T-helper 2 cell treated with Interferon-gamma antibody and Interleukin-4, amounts not matched to agents 100 ng/mL and 5 ng/mL, for 36 hours (primary cell): Measurements from ENCODE around the gene WLS. TPM values are rescaled to one million over a fixed set of nuclear protein-coding genes. Genes with fewer than 3 reads are reported as not detected.
"Not testable (repeated sequence)": the region's sequence is repeated elsewhere in the genome, so short reads cannot be mapped to it uniquely, and the experiment has no call there.

Experiments
- intact Hi-C: fragments of 100-400 bp; cut with micrococcal nuclease; formaldehyde crosslinking; loops from one replicate; pipeline ENCODE4 v1.15.1; 2023
- total RNA-seq: library from RNA; stranded (reverse); gene quantifications from 2 replicates; pipeline ENCODE4 v1.2.3, GENCODE V29; 2022

The WLS gene
- total RNA-seq, 1 donor from 2014 or later = not detected

DNA sequence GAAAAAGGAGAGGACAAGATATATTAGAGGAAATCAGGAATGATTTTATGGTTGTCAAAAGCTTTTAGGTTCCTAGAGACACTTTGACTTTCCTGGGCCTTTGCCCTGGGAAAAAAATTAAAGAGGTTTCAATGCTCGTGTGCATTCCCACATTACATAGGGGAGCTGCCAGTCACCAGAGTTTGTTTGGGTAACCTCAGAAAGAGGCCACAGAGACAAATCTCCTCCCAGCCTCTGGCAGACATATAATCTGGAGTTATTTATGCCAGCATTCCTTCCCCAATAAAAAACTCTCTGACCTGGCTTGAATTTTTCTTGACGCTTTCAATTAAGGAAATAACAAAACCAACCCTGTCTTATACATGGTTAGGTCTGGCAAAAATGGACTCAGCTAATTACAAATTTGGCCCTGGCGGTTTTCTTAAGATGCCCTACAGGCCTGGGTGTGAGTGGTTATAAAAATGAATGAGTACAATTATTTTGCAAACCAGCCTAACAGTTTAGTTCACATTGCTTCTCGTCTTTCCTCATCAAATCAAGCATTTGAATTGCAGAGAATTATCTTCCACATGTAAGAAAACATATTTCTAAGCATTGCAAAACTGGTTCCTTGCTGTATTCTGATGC lies 63.7 kb downstream of the WLS start:
- intact Hi-C loops = no loop called here

GRCh38 chr1:68167211-68167610 lies 65.1 kb downstream of the WLS start:
- intact Hi-C loops = no loop called here

DNA sequence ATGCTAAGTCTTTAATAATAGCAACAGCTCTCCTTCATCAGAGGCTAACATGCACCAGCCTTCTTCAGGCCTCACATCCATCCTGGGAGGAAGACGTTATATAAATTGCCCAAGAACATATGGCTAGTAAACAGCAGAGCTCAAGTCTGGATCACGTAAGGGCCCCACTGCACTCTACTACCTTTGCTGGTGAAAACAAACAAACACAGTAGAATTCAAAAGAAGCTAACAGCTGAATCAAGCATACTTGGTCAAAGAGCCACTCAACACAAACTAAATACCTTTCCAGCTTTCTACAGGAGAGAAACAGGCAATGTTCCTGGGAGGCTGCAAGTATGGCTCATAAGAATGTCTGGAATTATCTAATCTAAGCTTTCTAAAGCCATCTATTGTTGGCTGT lies 66.0 kb downstream of the WLS start:
- intact Hi-C loops = no loop called here

DNA sequence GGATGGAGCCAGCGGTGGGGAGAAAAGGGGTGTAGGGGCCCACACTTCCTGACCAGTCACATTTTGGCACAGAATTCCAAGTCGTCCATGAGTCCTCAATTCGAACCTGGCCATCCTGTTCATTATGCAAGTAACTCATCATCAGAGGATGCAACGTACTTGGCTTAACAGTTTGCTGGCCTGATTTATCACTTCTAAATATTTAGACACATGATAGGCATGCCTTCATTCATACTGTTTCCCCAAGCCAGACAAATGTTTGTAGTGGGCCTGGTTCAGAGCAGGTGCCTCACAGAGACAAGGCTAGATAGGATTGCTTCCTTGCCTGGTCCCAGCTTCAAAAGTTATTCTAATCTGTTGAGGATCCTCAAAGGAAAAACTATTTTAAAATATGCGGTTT lies 66.7 kb downstream of the WLS start:
- intact Hi-C loops = no loop called here

- intact Hi-C loops = no loop called here
Observed at GRCh38 chr1:68164918-68165317, 67.4 kb downstream of the WLS start.

DNA sequence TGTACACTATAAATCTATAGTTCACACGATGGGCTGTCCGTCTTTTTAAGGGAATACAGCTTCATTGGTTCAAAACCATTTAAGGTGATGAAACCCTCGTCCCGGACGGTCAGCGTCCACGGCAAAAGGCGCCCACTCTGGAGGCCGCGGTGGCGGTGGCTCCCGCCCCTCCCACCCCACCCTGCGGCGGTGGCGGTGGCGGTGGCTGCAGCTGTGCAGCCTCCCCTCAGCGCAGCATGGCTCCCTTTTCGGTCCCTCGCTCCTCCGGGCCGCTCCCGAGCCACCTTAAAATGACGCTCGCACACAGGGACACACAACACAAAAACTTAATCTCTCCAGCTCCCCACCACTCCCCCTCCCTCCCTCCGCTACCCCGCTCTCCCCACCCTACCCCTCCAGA lies 69.1 kb downstream of the WLS start:
- intact Hi-C loops = no loop called here

DNA sequence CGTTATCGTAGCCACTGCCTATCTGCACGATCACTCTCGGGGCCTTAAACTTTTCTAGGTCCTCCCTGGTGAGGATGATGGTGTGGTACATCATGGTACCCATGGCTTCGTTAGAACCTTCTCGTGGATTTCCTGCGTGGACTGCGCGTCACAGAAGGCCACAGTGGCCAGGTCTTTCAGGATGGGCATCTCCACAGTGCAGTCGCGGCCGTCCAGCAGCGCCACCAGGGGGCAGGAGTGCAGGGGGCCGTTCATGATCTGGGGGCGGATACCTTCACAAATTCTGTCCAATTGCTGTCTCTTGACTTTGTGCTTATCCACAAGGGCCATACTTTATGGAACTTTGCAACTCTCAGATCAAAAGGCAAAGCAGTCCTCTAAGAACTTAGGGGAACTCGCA lies 69.6 kb downstream of the WLS start:
- intact Hi-C loops = no loop called here

- intact Hi-C loops = not testable (repeated sequence)
Observed at GRCh38 chr1:68161672-68162071, 70.7 kb downstream of the WLS start.

DNA sequence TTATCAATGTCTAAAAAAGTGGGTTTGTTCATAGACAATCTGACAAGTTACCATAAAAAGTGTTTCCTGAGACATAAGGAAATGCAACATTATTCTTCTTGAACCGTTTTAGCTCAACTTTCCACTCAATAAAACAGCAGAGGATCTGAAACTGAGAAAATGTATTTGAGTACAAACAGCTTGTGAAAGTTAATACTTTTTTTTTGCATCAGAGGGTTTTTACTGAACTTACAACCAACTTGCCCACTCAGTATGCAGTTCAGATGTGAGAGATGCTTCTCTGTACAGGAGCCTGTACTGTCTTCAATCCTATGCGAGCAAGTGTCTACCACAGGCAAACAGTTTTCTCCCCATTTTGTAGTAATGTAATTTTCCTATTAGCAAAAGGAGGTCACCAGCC lies 71.4 kb downstream of the WLS start:
- intact Hi-C loops = not testable (repeated sequence)

DNA sequence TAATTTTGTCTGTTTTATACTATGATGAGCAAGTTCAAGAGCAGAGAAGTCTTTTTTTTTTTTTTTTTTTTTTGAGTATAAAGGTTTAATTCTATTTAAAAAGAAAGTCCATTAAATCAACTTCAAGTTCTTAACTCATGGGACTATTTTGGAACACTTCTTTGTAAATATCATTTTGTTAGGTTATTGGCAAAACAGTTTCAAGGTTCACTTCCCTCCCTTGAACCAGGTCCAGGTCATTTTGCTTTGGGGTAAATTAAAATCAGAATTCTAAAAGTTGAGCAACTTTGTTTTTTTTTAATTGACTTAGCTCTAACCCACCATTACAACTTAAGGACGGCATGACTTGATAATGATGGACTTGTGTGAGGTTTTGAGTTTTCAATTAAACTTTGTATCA lies 72.3 kb downstream of the WLS start:
- intact Hi-C loops = no loop called here

- intact Hi-C loops = no loop called here
Observed at GRCh38 chr1:68158837-68159236, 73.5 kb downstream of the WLS start.

DNA sequence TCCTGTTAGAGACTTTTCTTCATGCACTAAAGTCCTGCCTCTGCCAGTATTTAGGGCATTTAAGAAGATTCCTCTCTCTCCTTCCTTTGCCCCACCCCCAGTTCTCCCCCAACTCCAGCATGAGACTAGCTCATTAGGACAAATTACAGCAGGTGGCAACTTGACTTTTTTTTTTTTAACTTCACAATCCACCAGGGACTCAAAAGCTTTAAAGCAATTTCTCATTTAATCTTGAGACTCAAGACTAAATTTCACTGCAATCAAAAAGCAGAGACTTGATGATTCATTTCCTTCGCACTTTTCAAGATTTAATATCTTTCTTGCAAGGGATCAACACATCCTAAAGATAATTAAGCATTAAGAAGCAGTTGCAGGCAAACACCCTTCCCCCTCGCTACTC lies 74.9 kb downstream of the WLS start:
- intact Hi-C loops = no loop called here

- intact Hi-C loops = no loop called here
Observed at GRCh38 chr1:68151690-68152089, 80.6 kb downstream of the WLS start.

- intact Hi-C loops = no loop called here
Observed at GRCh38 chr1:68149907-68150306, 82.4 kb downstream of the WLS start.

DNA sequence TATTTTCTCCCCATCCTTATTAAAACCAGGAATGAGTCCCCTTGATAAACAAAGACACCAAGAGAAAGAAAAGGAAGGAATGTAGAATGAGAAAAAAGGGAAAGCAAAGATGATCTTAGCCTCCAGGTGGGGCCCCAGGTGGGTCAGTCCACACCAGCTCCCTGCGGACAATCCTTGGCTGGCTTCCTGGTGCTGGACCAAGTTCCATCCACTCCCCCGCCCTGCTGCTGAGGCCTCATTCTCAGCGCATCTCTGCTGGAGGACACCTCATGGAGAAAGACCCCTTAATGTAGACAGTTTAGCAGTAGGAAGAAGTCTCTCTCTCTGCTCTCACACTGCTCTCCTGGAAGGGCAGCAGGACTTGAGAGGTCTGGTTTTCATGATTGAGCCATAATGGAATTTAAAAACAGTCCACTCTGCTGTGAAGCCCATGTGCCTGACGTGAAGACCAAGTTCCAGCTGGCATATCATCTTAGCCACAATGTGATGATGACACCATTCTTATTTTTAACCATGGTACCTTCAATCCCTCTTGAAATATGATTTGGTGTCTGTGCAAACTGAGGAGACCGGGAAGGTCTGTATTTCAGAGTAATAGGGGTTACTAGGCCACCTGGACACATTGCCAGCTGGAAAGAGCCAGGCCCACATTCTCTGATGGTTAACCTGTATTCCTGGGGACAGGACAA lies 83.1 kb downstream of the WLS start:
- intact Hi-C loops = no loop called here

- intact Hi-C loops = no loop called here
Observed at GRCh38 chr1:68148631-68149030, 83.7 kb downstream of the WLS start.

GRCh38 chr1:68147534-68148171 lies 84.7 kb downstream of the WLS start:
- intact Hi-C loops = no loop called here

DNA sequence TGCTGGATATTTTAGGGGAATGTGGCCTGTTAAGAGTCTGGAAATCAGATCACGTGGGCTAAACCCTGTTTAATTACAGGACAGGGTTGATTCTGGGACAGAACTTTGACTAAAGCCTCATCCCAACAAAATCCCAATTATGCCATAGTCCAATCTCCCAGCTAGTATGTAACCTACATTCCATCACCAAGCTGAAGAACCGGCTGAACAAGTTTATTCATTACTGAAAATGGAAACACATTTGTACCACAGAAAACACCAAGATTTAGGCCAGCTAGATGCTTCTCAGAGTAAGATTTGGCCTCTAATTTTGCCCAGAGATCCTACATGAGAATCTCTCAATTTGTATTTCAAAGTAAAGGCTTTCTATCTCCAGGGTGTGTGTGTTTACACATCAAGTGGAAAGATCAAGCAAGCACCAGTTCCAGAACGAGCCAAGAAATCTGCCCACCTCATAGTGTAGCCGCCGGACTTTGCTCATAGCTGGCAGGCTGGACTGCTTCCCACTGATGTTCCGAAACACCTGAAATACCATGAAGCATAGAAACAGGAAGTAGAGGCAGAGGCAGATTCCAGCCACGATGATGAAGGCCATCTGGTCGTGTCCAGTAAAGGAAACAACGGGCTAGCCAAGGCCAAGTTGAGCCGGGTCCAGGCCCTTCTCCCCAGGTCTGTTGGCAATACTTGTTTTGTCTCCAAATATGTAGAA lies 86.8 kb downstream of the WLS start:
- intact Hi-C loops = no loop called here

DNA sequence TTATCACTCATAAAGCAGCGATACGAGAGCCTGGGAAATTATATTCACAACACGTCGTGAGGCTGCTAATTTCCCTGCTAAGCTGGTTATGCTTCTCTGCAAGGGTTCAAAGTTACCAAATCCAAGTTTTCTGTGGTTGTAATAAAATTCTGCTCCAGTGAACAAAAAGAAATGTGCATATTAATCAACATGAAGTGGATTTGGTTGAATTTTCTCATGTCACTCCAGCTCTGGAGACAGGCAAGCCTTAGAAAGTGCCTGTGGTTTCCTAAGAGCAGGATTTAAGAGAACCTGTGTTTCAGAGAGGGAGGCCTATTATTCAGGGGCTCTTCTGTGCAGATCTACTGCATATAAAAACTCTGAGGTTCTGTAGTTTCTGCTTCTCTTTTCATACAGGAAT lies 87.5 kb downstream of the WLS start:
- intact Hi-C loops = no loop called here

GRCh38 chr1:68143633-68144032 lies 88.7 kb downstream of the WLS start:
- intact Hi-C loops = no loop called here

GRCh38 chr1:68142461-68142860 lies 89.9 kb downstream of the WLS start:
- intact Hi-C loops = no loop called here

- intact Hi-C loops = no loop called here
Observed at GRCh38 chr1:68142036-68142435, 90.3 kb downstream of the WLS start.
